HepG2 (cell line): ENCODE measurements around the gene CIART. TPM values are rescaled to one million over a fixed set of nuclear protein-coding genes. Genes with fewer than 3 reads are reported as not detected.
A peak's percentile ranks its signal among the peaks of the same experiment; 100 is the strongest.

ENCODE experiments used
- KDM4B ChIP-seq: sonication (generic); formaldehyde crosslinking; IDR thresholded peaks from 2 replicates; pipeline ENCODE4 v1.4.0; 2020; ENCODE audit warnings: missing genetic modification reagents
- NFE2L1 ChIP-seq: sonication (generic); formaldehyde crosslinking; IDR thresholded peaks from 2 replicates; pipeline ENCODE4 v1.4.0; 2020; ENCODE audit warnings: missing genetic modification reagents, mild to moderate bottlenecking, borderline replicate concordance
- TCF12 ChIP-seq, 2 experiments: fragments of 450-650 bp in 1 of 2; sonication (generic) in 1 of 2; formaldehyde crosslinking in 1 of 2; IDR thresholded peaks; 2 replicates each; pipeline versions ENCODE4 v1.6.1 to v1.8.0; 2017 to 2022; ENCODE audit warnings: antibody characterized with exemption in 1 of 2, mild to moderate bottlenecking in 1 of 2, missing genetic modification reagents in 1 of 2, moderate library complexity in 1 of 2
- TCF7L2 ChIP-seq: IDR thresholded peaks from 2 replicates; pipeline ENCODE4 v1.6.1; 2011; ENCODE audit warnings: mild to moderate bottlenecking, low read depth, low read length, moderate library complexity
- ZMYM4 ChIP-seq: sonication (generic); formaldehyde crosslinking; IDR thresholded peaks from 2 replicates; pipeline ENCODE4 v1.8.1; 2023; ENCODE audit warnings: mild to moderate bottlenecking, missing genetic modification reagents
- ZNF253 ChIP-seq: sonication (generic); formaldehyde crosslinking; IDR thresholded peaks from 2 replicates; pipeline ENCODE4 v1.8.0; 2022; ENCODE audit warnings: mild to moderate bottlenecking, missing genetic modification reagents, borderline replicate concordance
- ZSCAN20 ChIP-seq: sonication (generic); formaldehyde crosslinking; IDR thresholded peaks from 2 replicates; pipeline ENCODE4 v1.4.0; 2020; ENCODE audit warnings: missing genetic modification reagents, mild to moderate bottlenecking, borderline replicate concordance
- polyA plus RNA-seq, 8 experiments: library from polyadenylated mRNA; depleted of rRNA in 3 of 8; stranded (reverse) in 7 of 8; unstranded in 1 of 8; fragments of >200 nt; fragmentation: Illumina TruSeq in 4 of 8; extraction: Trizol in 4 of 8; gene quantifications; 2 replicates each; pipeline versions ENCODE4 v1.2.1 to v1.2.3, GENCODE V29; 2011 to 2016; ENCODE audit warnings: low read depth in 4 of 8, missing spikeins in 1 of 8, mixed read lengths in 1 of 8; ENCODE audit not compliant: insufficient read depth in 1 of 8
- total RNA-seq, 5 experiments: library from RNA; depleted of rRNA; stranded (reverse); fragments of >200 nt; fragmentation: Illumina TruSeq; extraction: Trizol; gene quantifications; 2 replicates each; pipeline ENCODE4 v1.2.3, GENCODE V29; 2016; ENCODE audit warnings: low read depth in 1 of 5
- TF ChIP-seq, protein P1 (sequence below): sonication (generic); formaldehyde crosslinking; IDR thresholded peaks from 2 replicates; pipeline ENCODE4 v1.8.0; 2022; ENCODE audit warnings: mild to moderate bottlenecking, missing genetic modification reagents, moderate library complexity
- TF ChIP-seq, protein P2 (sequence below): sonication (generic); formaldehyde crosslinking; IDR thresholded peaks from 2 replicates; pipeline ENCODE4 v1.9.0; 2021; ENCODE audit warnings: missing genetic modification reagents, borderline replicate concordance
- TF ChIP-seq, protein P3 (sequence below): sonication (generic); formaldehyde crosslinking; IDR thresholded peaks from 2 replicates; pipeline ENCODE4 v1.5.1; 2020; ENCODE audit warnings: mild to moderate bottlenecking, moderate library complexity, missing genetic modification reagents
- TF ChIP-seq, protein P4 (sequence below): sonication (generic); formaldehyde crosslinking; IDR thresholded peaks from 2 replicates; pipeline ENCODE4 v1.5.0; 2020; ENCODE audit warnings: mild to moderate bottlenecking, missing genetic modification reagents, moderate library complexity
- TF ChIP-seq, protein P5 (sequence below): sonication (generic); formaldehyde crosslinking; IDR thresholded peaks from 2 replicates; pipeline ENCODE4 v1.4.0; 2020; ENCODE audit warnings: missing genetic modification reagents

The CIART gene
- total and polyA plus RNA-seq, 2 of the 13 experiments (the other 11 are each of a cell fraction or from before 2014, with no cell fraction given) = 0.58 TPM; not detected in 1

DNA sequence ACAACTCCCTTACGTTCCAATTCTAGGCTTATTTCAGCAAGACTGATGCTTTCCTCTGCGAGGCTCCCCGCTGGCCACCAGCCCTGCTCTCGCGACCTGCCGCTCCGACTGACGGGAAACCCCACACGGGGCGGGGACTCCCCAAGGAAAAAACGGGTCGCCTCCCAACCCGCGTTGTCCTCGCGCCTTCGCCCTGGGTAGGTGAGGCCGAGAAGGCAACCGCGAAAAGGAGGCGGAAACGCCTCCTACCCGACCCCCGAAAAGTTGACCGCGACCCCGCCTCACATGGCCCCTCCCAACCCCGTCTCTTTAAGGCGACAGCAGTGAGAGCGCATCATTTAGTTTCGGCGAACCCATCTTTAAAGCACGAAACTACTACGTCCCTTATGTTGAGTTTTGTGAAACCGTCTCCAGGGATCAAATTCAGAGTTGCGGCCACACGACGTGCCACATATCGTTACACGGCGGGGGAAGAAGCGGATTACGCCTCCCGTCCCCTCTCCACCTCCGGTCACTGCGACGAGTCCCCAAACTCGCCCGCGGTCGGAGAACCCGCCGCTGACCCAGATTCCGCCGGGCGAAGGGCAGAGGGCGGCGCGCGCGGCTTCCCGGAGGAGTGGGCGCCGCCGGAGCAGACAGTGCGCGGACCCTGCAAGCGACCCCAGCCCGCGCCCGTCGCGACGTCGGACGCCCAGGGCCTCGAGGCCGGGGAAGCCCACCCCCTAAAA is 47.6 kb upstream of the CIART start (continued):
- TF ChIP-seq TCF12 (IDR thresholded peaks at IDR 0.05) (no peak), TCF12 (CRISPR knock-in tag; IDR thresholded peaks at IDR 0.05) (no peak), TCF7L2 (no peak), ZSCAN20 (CRISPR knock-in tag) (no peak), ZMYM4 (CRISPR knock-in tag) (no peak), ZNF253 (CRISPR knock-in tag) (no peak), NFE2L1 (CRISPR knock-in tag) (no peak), KDM4B (CRISPR knock-in tag) (no peak)
- TF ChIP-seq, protein P1, sequence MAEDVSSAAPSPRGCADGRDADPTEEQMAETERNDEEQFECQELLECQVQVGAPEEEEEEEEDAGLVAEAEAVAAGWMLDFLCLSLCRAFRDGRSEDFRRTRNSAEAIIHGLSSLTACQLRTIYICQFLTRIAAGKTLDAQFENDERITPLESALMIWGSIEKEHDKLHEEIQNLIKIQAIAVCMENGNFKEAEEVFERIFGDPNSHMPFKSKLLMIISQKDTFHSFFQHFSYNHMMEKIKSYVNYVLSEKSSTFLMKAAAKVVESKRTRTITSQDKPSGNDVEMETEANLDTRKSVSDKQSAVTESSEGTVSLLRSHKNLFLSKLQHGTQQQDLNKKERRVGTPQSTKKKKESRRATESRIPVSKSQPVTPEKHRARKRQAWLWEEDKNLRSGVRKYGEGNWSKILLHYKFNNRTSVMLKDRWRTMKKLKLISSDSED (CRISPR knock-in tag) = no peak
- TF ChIP-seq, protein P2, sequence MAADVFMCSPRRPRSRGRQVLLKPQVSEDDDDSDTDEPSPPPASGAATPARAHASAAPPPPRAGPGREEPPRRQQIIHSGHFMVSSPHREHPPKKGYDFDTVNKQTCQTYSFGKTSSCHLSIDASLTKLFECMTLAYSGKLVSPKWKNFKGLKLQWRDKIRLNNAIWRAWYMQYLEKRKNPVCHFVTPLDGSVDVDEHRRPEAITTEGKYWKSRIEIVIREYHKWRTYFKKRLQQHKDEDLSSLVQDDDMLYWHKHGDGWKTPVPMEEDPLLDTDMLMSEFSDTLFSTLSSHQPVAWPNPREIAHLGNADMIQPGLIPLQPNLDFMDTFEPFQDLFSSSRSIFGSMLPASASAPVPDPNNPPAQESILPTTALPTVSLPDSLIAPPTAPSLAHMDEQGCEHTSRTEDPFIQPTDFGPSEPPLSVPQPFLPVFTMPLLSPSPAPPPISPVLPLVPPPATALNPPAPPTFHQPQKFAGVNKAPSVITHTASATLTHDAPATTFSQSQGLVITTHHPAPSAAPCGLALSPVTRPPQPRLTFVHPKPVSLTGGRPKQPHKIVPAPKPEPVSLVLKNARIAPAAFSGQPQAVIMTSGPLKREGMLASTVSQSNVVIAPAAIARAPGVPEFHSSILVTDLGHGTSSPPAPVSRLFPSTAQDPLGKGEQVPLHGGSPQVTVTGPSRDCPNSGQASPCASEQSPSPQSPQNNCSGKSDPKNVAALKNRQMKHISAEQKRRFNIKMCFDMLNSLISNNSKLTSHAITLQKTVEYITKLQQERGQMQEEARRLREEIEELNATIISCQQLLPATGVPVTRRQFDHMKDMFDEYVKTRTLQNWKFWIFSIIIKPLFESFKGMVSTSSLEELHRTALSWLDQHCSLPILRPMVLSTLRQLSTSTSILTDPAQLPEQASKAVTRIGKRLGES (CRISPR knock-in tag) = no peak
- TF ChIP-seq, protein P3, sequence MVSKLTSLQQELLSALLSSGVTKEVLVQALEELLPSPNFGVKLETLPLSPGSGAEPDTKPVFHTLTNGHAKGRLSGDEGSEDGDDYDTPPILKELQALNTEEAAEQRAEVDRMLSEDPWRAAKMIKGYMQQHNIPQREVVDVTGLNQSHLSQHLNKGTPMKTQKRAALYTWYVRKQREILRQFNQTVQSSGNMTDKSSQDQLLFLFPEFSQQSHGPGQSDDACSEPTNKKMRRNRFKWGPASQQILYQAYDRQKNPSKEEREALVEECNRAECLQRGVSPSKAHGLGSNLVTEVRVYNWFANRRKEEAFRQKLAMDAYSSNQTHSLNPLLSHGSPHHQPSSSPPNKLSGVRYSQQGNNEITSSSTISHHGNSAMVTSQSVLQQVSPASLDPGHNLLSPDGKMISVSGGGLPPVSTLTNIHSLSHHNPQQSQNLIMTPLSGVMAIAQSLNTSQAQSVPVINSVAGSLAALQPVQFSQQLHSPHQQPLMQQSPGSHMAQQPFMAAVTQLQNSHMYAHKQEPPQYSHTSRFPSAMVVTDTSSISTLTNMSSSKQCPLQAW (CRISPR knock-in tag) = peak; percentile 50; the same call in 1 of the 2 replicates
- TF ChIP-seq, protein P4, sequence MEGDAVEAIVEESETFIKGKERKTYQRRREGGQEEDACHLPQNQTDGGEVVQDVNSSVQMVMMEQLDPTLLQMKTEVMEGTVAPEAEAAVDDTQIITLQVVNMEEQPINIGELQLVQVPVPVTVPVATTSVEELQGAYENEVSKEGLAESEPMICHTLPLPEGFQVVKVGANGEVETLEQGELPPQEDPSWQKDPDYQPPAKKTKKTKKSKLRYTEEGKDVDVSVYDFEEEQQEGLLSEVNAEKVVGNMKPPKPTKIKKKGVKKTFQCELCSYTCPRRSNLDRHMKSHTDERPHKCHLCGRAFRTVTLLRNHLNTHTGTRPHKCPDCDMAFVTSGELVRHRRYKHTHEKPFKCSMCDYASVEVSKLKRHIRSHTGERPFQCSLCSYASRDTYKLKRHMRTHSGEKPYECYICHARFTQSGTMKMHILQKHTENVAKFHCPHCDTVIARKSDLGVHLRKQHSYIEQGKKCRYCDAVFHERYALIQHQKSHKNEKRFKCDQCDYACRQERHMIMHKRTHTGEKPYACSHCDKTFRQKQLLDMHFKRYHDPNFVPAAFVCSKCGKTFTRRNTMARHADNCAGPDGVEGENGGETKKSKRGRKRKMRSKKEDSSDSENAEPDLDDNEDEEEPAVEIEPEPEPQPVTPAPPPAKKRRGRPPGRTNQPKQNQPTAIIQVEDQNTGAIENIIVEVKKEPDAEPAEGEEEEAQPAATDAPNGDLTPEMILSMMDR (CRISPR knock-in tag) = no peak
- TF ChIP-seq, protein P5, sequence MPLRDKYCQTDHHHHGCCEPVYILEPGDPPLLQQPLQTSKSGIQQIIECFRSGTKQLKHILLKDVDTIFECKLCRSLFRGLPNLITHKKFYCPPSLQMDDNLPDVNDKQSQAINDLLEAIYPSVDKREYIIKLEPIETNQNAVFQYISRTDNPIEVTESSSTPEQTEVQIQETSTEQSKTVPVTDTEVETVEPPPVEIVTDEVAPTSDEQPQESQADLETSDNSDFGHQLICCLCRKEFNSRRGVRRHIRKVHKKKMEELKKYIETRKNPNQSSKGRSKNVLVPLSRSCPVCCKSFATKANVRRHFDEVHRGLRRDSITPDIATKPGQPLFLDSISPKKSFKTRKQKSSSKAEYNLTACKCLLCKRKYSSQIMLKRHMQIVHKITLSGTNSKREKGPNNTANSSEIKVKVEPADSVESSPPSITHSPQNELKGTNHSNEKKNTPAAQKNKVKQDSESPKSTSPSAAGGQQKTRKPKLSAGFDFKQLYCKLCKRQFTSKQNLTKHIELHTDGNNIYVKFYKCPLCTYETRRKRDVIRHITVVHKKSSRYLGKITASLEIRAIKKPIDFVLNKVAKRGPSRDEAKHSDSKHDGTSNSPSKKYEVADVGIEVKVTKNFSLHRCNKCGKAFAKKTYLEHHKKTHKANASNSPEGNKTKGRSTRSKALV (CRISPR knock-in tag) = no peak; the same call in 1 of the 2 replicates
